H4 (cell line): ENCODE measurements around the gene NACAD. TPM values are rescaled to one million over a fixed set of nuclear protein-coding genes. Genes with fewer than 3 reads are reported as not detected.
"Not testable (repeated sequence)": the region's sequence is repeated elsewhere in the genome, so short reads cannot be mapped to it uniquely, and the experiment has no call there.

Source experiments
- DNase-seq: peaks from one replicate; pipeline ENCODE4 v3.0.0-alpha.2; 2015; ENCODE audit warnings: low spot score
- total RNA-seq: library from RNA; depleted of rRNA; stranded (reverse); fragments of >200 nt; shearing (Covaris generic); gene quantifications from 2 replicates; pipeline ENCODE4 v1.2.3, GENCODE V29; 2014

Gene NACAD
- total RNA-seq, 1 experiment from 2014 or later, result 2.0 TPM

GRCh38 chr7:45055594-45056219, 33.1 kb downstream of the NACAD start:
- DNase-seq, result no peak

- DNase-seq, result no peak
Measured at GRCh38 chr7:45055016-45055415, 33.8 kb downstream of the NACAD start.

- no peak for DNase-seq
Measured at GRCh38 chr7:45054442-45054841, 34.3 kb downstream of the NACAD start.

GRCh38 chr7:45053941-45054340, 34.8 kb downstream of the NACAD start:
- no peak for DNase-seq

GRCh38 chr7:45053401-45053800, 35.4 kb downstream of the NACAD start:
- DNase-seq, result no peak

GRCh38 chr7:45052011-45052410, 36.8 kb downstream of the NACAD start:
- DNase-seq, result no peak

GRCh38 chr7:45050198-45050597, 38.6 kb downstream of the NACAD start:
- DNase-seq, result no peak

GRCh38 chr7:45048748-45049147, 40.0 kb downstream of the NACAD start:
- no peak for DNase-seq

- no peak for DNase-seq
Measured at GRCh38 chr7:45044338-45044737, 44.4 kb downstream of the NACAD start.

- DNase-seq, result no peak
Measured at GRCh38 chr7:45039106-45039505, 49.7 kb downstream of the NACAD start.

GRCh38 chr7:45037876-45038275, 50.9 kb downstream of the NACAD start:
- DNase-seq, result no peak

- DNase-seq, result no peak
Measured at GRCh38 chr7:45036796-45037195, 52.0 kb downstream of the NACAD start.

- no peak for DNase-seq
Measured at GRCh38 chr7:45036317-45036716, 52.5 kb downstream of the NACAD start.

GRCh38 chr7:45035893-45036292, 52.9 kb downstream of the NACAD start:
- DNase-seq, result no peak

GRCh38 chr7:45035371-45035770, 53.4 kb downstream of the NACAD start:
- no peak for DNase-seq

- DNase-seq, result not testable (repeated sequence)
Measured at GRCh38 chr7:45034710-45035109, 54.1 kb downstream of the NACAD start.

GRCh38 chr7:45033931-45034290, 54.9 kb downstream of the NACAD start:
- no peak for DNase-seq

- DNase-seq, result no peak
Measured at GRCh38 chr7:45033261-45033930, 55.4 kb downstream of the NACAD start.

GRCh38 chr7:45032421-45032820, 56.3 kb downstream of the NACAD start:
- no peak for DNase-seq

GRCh38 chr7:45031829-45032228, 56.9 kb downstream of the NACAD start:
- no peak for DNase-seq
